ENCODE data around the gene MAP3K13.
A peak's percentile ranks its signal among the peaks of the same experiment; 100 is the strongest.
"Not testable (repeated sequence)": the region's sequence is repeated elsewhere in the genome, so short reads cannot be mapped to it uniquely, and the experiment has no call there.

Gene MAP3K13

DNA sequence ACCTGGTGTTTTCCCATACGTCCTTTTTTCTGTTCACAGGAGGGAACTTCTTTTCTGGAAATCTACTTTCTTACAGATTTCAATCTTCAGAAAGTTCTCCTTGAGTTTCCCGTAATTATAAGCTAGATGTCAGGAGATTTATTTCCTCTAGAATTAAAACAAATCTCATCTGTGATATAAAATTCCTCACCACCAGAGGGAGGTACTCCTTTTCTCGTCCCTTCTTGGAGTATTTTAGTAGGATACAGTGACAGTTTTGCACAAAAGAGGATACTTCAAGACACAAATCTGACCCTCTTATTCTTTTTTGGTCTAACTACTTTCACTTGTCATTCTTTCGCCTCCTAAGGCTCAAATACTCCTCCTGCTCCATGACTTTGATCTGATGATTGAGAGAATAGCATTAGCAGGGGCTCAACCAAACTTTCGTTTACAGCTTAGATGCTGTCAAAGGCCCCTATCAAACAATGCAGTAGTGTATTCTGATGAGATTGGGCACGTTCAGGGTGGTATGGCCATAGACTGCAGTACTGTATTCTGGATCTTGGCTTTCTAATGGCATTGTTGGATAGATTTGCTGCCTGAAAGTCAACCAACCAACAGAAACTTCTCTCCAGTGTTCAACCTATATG, 97.9 kb downstream of the MAP3K13 start:
- DNase-seq, result peak; percentile 46

DNA sequence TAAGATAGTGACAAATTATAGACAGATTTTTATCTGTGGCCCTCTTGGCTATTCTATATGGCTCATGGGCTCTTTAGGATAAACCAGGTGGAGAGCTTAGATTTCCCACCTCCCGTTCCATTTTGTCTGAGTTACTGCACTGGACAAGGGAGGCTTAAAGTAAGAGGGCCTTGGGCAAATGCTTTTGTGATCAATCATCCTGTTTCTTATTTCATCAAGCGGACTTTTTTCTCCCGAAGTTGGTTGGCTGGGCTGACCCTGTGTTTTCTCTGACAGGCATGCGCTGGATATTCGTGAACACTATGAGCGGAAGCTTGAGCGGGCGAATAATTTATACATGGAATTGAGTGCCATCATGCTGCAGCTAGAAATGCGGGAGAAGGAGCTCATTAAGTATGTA, 102.5 kb downstream of the MAP3K13 start:
- no peak for DNase-seq

DNA sequence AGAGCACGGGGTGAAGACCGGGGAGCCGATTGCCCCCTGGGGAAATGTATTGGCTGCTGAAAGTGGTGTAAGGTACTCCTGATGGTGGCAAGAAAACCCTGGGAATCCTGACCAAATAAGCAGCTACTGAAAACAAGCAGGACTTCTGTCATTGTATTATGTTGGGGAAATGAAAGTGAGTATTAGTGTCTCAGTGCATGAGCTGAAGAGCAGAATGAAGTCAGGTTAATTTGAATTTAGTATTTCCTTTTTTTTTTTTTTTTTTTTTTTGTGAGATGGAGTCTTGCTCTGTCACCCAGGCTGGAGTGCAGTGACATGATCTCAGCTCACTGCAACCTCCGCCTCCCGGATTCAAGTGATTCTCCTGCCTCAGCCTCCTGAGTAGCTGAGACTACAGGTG, 103.2 kb downstream of the MAP3K13 start:
- not testable (repeated sequence) for DNase-seq

DNA sequence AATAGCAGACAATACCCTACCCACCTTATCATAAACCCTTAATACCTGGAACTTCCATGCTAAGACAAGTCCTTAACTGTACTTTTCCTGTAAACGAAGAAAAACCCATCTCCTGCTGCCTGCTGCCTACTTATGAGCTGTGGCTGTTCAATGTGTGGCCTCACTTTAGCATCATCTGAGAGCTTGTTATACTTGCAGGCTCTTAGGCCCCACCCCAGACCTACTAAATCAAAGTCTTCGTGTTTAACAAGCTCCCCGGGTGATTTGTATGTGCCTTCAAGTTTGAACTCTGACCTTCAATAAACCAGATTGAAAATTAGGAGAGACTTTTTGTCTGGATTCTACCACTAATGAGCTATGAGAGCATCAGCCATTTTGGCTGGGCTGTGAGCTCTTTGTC, 106.6 kb downstream of the MAP3K13 start:
- DNase-seq, result no peak

DNA sequence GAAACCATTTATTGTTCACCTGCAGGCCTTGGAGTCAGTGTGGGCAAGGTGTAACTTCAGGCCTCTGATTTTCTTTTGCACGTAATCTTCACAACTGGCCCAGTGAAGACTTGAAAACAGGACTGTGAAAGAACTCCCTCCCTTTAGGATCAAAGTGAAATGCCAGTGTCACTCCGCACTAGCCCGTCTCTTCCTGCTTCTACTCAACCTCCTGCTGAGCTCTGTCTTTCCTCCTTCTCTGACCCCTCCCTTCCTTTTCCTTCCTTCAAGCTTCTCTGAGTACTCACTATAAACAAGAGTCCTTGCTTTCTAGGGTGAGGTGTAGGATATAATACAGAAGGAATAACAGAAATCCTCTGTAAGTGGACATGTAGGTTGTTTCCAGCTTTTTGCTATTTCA, 107.4 kb downstream of the MAP3K13 start:
- DNase-seq, result no peak

DNA sequence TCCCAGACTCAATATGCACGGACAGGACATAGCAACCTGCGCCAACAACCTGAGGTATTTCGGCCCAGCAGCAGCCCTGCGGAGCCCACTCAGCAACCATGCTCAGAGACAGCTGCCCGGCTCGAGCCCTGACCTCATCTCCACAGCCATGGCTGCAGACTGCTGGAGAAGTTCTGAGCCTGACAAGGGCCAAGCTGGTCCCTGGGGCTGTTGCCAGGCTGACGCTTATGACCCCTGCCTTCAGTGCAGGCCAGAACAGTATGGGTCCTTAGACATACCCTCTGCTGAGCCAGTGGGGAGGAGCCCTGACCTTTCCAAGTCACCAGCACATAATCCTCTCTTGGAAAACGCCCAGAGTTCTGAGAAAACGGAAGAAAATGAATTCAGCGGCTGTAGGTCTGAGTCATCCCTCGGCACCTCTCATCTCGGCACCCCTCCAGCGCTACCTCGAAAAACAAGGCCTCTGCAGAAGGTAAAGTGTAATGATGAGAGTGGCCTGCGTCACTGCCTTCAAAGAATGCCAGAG, 110.4 kb downstream of the MAP3K13 start:
- DNase-seq, result no peak

DNA sequence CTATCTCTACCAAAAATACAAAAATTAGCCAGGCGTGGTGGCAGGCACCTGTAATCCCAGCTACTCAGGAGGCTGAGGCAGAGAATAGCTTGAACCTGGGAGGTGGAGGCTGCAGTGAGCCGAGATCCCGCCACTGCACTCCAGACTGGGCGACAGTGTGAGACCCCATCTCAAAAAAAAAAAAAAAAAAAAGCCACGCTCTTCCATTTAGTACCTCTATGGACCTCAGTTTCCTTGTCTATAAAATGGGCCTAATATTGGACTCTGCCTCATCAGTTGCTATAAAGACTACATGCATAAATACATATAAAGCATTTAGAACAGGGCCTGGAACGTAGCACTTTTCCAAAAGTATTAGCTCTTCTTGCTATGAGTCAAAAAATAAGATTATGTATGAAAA, 112.0 kb downstream of the MAP3K13 start:
- DNase-seq, result not testable (repeated sequence)

DNA sequence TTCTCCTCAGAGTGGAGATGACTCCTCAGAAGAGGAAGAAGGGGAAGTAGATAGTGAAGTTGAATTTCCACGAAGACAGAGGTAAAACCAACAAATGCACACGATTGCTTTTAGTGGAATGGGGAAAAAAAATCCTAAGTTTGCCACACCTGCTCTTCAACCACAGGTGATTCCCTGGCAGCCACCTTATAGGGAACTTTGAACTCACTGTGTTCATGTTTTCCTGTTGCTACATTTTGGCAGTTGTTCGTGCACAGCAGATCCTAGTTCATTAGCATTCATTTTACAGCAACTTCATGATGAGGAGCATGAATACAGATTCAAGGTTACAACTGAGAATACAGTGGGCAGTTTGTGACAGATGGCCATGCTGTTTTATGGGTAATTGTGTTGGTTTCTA, 114.4 kb downstream of the MAP3K13 start:
- no peak for DNase-seq

DNA sequence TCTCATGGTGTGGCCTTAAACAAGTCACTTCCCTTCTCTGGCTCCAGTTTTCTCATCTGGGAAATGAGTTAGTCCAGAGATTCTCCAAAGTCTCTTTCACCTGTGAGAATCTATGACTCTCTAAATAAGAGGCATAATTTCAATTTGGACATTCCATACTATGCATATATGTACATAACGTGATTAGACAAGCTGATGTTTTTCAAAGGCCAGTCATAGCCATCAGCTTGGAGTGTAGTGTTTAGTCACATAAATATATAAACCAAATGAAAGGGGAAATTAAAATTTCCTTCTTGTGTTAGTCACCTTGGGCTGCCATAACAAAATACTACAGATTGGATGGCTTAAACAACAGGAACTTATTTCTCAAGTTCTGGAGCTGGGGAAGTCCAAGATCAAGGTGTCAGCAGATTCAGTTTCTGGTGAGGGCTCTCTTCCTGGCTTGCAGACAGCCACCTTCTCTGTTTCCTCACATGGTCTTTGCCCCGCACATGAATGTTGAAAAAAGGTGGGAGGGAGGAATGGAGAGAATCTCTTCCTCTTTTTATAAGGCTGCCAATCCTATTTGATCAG, 116.5 kb downstream of the MAP3K13 start:
- DNase-seq, result no peak

DNA sequence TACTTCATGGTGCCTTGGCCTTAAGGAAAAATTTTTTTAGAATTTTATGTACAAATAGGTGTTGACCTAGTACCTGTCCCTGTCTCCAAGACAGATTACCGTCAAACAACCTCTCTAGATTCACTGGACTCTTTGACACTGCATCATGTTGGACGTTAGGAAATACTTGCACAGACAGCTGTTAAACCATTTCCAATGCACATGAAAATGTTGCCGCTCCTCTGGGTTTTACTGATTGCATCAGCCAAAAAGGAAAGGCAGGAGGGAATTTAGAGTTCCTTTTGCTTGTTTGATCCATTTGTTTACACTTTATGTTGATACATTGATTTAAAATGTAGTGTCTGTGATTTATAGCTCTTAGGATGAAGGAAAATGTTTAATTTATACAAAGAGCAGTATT, 121.4 kb downstream of the MAP3K13 start:
- DNase-seq, result no peak

DNA sequence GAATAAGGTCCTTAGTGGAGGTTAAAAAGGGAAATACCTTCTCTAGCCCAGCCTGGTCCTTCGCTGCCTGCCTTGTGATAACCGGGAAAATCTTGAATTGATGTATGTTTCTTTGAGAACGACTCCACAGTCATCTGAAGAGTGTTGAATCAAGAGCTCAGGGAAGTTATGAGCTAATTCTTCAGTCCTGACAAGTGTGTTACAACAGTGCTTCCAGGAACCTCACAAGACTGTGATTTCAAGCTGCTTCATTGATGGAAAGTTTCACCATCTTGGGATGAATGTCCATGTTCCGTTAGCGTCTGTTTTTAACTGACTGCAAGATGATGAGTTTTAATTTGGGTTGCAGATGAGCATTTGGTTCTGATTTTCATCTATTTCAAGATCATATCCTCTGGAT, 123.5 kb downstream of the MAP3K13 start:
- no peak for DNase-seq

DNA sequence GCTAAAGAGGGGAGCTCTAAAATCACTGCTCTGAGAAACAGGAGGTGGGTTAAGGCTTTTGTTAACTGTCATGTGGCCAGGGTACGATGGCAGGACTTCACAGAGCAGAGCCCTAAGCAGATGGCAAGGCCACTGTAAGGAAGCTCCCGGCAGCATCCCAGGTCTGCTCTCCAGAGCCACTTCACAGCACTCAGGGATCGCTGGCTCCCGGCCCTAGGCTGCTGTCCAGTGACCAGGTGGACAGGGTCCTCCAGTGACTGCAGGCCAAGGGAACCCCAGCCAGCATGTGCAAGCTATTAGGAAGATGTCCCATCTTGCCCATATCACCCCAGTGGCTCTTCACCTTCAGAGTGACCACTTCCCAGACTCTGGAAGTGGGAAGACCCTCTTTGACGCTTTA, 125.5 kb downstream of the MAP3K13 start:
- DNase-seq, result no peak

DNA sequence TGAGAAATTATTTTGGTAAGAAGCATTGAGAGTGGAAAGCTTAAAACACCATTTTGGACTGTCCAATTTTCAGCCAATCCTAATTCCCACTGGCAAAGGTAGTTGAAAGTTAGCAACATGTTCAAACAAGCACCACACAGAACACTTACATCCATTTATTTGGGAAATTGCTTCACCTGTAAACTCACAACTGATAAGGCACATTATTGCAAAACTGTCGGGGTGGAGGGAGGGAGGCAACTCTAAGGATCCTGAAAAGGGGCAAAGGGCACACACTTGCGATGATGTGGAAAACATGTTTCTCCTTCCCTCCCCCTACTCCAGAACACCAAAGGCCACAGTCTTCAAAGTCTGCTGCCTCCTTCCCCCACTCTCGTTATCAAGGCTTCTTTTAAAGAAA, 126.5 kb downstream of the MAP3K13 start:
- no peak for DNase-seq

DNA sequence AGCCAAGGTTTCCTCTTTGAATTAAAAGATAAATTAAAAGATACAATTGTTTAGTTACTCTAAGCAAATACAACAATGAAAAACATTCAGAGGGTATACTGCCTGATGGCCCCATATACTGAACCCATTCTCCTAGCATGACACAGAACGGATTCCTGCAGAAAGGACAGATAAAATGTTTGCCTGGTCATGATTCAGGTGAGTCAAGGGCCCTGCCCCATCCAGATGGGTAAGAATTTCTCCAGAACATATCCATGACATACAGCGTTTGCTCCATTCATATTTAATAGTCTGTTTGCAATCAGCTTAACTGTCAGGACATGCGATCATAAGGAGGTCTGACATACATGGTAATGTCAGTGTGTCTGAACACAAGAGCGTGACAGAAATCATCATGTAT, 127.3 kb downstream of the MAP3K13 start:
- no peak for DNase-seq

DNA sequence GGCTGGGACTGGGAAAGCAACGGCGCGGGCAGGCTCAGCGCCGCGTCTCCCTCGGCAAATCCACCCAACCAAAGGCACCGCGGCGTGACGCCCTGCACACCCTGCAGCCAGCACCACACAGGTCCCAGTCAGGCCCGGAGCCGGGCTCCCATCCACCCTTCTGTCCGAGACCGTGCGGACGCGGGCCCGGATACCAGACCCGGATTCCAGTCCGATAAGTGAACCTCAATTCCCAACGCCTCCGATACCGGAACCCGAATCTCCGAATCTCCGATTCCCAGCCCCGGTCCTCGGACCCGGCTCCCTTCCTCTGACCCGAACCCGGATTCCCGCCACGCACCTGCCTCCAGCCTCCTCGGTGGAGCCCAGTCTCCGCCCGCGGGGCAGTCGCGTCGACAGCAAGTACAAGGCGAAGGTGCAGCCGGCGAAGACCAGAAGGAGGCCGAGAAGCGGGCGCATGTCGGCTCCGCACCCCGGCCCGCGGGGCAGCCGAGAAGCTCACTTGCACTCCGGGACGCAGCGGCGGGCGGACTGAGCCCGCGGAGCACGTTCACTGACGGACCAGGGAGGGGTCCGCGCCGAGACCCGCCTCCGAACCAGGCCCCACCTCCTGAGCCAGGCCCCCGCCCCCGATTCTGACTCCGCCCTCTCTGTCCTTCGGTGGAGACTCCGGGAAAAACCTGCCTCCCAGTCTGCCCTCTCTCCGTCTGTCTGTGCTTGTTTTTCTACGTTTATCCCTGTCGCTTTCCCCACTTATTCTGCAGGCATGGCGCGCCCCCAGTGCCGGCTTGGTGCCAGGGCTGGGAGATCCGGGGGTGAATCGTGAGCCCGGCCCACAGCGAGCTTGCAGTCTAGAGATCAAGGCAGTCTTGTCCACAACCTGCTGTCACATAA, 135.8 kb downstream of the MAP3K13 start, which contains the start of gene TMEM41A:
Gene TMEM41A, minus strand, starts transcription at position 533 of the 894 bp plus-strand sequence. Its CDS starts 74 bp downstream, at position 459.
- DNase-seq, result peak; percentile 97

DNA sequence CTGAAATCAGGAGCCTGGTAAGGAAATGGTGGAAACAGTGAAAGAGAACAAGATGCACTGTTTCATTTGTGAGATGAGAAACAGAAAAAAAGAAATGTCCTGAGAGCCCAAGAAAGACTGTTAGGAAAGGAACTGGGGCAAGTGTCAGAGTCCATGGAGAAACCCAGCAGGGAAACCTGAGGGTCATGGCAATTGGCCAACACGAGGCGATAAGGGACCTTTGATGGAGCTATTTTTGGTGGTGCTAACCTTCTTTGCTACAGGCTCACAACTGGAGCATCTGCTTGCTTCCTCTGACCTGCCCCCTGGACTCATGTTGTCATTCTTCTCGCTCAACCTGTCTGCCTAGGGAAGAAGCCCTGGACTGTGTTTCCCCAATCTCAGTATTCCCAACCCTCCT, 140.1 kb downstream of the MAP3K13 start:
- DNase-seq, result no peak

DNA sequence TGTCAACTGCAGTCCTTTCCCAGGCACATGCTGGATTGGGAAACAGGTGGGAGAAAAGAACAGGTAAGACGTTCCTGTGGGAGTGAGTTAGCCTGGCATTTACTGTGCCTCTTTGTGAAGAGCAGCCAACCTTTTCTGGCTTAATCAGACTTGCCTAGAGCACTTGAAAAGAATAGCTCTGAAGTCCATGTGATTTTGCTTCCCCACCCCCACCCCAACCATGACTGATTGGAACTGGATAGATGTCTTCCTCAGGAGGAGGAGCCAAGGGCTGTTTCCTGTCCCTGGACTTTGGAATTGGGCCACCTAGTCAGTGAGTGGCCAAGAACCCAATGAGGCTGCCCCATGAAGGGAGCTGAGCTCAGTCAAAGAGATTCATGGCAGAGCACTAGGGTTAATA, 140.6 kb downstream of the MAP3K13 start:
- DNase-seq, result no peak

DNA sequence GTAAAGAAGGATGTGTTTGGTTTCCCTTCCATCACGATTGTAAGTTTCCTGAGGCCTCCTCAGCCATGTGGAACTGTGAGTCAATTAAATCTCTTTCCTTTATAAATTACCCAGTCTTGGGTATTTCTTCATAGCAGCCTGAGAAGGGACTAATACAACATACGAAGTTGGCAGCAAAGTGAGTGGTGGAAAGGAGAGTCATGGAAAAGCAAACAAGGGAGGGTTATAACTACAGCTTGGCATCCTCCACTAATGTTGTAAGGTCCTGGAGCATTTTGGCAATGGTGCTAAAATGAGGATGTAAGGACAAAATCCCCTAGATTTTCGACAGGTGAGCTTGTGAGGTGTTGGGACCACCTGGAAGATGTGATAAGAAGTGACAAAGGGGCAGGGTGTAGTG, 141.7 kb downstream of the MAP3K13 start:
- no peak for DNase-seq

DNA sequence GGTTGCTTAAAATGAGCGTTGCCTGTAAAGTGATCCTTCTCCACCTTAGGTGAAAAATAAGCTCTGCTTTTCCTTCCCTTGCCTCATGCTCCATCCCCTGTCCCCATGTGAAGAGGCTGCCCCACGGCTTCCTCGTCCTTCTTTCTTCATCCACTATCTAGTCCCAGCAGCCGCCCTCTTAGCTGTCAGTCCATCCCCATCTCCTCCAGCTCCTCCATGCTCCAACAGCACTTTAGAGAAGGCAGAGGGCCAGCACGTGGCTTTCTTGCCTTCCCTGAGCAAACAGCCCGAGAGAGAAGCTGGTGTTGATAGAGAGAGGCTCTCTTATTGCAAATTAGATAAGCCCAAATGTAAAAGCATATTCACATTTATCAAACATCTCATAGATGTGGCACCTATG, 144.9 kb downstream of the MAP3K13 start:
- DNase-seq, result no peak

DNA sequence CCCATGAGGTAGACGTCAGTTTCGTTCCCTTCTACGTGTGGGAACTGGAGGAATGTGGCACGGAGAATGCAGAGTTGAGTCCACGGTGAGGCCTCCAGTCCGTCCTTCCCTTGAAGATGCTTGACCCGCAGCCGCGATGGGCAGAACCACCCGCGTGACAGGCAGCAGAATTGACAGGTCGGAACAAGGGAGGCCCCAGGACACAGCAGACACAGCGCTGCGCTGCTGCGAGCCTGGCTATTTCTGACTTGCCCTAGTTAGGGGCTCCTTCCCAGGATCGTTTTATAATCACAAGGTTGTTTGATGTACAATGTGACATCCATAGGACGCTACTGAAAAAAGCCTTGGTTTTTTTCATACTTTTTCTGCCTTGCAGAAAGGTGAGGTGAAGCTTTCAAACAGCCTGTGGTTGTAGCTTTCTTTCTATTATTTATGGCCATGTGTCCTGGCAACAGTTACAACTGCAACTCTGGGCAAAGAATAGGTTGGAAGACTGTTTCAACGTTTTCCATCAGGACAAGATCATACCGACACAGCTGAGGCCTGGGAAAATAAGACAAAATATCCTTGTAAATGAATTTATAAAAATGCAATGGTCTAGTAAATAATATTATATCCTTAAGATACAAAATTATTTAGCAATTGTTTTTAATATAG, 145.5 kb downstream of the MAP3K13 start:
- DNase-seq, result no peak

DNA sequence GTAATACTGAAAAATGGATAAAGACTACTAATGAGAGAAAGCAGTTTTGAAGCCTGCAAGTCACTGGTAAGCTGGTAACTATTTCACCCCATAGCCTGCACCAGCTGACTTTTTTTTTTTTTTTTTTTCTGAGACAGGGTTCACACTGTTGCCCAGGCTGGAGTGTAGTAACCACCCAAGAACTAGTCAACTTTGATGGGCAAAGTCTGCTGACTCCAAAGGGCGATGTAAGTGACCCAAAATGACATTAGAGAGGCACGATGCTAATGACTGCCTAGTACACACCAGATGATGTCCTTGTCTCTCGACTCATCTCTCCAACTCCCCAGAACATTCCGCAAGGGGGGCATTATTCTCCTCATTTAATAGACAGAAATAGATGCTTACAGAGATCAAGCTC, 148.8 kb downstream of the MAP3K13 start:
- DNase-seq, result no peak

DNA sequence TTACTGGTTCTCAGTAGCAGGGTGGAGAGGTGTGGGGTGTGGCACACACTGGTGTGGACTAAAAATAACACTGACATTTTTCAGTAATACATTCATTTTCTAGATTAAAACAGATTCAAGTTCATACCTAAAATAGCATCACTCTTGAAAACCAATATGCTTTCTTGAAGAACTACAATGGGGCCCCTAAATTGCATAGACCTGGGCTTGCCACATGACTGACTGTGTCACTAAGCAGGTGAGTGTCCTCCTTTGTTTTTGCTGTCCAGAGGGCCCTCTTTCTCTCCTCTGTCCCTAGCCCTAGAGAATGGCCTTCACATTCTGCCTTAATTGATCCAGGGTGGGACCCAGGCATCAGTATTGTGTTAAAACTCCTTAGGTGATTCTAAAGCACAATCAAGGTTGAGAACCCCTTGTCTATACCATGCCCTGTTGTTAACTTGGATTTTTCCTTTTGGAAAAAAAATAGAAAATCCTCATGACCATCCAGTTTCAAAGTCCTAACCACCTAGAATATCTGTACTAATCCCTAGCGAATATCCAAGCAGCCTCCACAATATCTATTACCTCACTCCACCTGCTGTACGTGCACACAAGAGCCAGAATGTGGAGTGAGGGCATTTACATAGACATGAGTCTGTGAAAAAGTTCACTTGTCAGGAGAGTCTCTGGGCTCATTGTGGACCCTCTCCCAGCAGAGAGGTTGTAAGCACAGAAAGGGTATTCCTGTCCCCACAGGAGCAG, 154.6 kb downstream of the MAP3K13 start:
- no peak for DNase-seq

DNA sequence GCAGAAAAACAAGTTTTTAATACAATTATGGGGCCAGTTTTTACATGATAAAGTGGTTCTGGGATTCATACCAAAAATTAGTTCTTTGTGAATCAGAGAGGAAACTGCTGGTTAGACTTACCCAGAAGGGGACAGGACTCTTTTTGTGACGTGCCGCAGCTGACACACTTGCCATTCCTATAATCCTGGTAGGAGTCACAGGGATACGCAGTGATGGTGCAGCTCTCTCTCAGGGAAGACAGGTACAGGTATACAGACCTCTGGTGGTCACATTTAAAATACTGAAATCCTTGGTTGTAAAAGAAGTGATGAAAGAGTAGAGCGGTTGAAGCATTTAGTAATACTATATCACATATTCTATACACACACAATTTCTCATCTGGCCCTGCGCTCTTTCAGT, 156.1 kb downstream of the MAP3K13 start:
- DNase-seq, result peak; percentile 53
